ENCODE data around the gene LRIF1.

The LRIF1 gene

DNA sequence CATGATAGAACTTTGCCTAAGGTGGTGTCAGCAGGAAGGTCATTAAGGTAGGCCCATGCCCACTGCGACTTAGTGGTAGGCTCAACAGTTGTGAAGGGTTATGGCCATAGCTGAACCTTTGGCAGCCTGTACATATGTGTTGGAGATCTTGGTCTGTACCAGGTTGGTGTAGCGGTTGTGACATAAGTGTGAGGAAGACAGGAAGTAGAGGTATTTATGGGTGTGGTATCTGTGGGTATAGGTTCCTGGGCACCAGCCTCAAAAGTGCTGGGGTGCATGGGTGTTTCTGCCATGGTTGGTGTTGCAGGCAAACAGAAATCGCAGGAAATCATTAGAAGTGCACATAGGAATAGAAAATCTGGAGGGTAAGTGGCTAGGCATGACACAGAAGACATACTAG, 18.6 kb upstream of the LRIF1 start:
- TF ChIP-seq, protein P1, sequence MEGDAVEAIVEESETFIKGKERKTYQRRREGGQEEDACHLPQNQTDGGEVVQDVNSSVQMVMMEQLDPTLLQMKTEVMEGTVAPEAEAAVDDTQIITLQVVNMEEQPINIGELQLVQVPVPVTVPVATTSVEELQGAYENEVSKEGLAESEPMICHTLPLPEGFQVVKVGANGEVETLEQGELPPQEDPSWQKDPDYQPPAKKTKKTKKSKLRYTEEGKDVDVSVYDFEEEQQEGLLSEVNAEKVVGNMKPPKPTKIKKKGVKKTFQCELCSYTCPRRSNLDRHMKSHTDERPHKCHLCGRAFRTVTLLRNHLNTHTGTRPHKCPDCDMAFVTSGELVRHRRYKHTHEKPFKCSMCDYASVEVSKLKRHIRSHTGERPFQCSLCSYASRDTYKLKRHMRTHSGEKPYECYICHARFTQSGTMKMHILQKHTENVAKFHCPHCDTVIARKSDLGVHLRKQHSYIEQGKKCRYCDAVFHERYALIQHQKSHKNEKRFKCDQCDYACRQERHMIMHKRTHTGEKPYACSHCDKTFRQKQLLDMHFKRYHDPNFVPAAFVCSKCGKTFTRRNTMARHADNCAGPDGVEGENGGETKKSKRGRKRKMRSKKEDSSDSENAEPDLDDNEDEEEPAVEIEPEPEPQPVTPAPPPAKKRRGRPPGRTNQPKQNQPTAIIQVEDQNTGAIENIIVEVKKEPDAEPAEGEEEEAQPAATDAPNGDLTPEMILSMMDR (IDR thresholded peaks at IDR 0.05; ENCODE audit: insufficient read depth, low read length, poor library complexity, severe bottlenecking) = no peak
- TF ChIP-seq EZH2phosphoT487 (conservative IDR thresholded peaks at IDR 0.05; ENCODE audit: low read length) = no peak
- Histone ChIP-seq H3F3A (ENCODE audit: insufficient read depth) (no peaks in the 10 kb centered on the region), H4K20me1 (ENCODE audit: low read depth, low read length) (no peaks in the 10 kb centered on the region), H3K27ac (ENCODE audit: low read depth, low read length) (no peak overlapping the region), H2AFZ (ENCODE audit: low read depth, low read length, severe bottlenecking) (no peak overlapping the region), H3K4me2 (ENCODE audit: low read depth, low read length, poor library complexity, severe bottlenecking) (no peak overlapping the region), H3K79me2 (ENCODE audit: insufficient read depth, low read length) (no peaks in the 10 kb centered on the region), H3K36me3 (ENCODE audit: low read length) (no peaks in the 10 kb centered on the region), H3K9me3 (ENCODE audit: insufficient read depth, low read length) (0 out of 2 replicates have a peak, but pooled peaks cover 6% of the 10 kb centered on the region), H3K27me3 (ENCODE audit: low read length) (no peaks in the 10 kb centered on the region), H3K4me3 (ENCODE audit: insufficient read depth, low read length, poor library complexity, severe bottlenecking) (no peak overlapping the region), H3K9ac (ENCODE audit: low read length) (no peak overlapping the region), H3K9me2 (replicated peaks; ENCODE audit: insufficient read depth, low read length) (no peaks in the 10 kb centered on the region)

GRCh38 chr1:110979154-110979553, 15.4 kb upstream of the LRIF1 start:
- Histone ChIP-seq H3K9ac (ENCODE audit: low read length) (no peak overlapping the region), H3K27ac (ENCODE audit: low read depth, low read length) (no peak overlapping the region), H3K4me3 (ENCODE audit: insufficient read depth, low read length, poor library complexity, severe bottlenecking) (no peak overlapping the region), H3K36me3 (ENCODE audit: low read length) (no peaks in the 10 kb centered on the region), H3K79me2 (ENCODE audit: insufficient read depth, low read length) (no peaks in the 10 kb centered on the region), H3K27me3 (ENCODE audit: low read length) (no peaks in the 10 kb centered on the region), H3K9me3 (ENCODE audit: insufficient read depth, low read length) (0 out of 2 replicates have a peak, but pooled peaks cover 6% of the 10 kb centered on the region), H3K4me2 (ENCODE audit: low read depth, low read length, poor library complexity, severe bottlenecking) (no peak overlapping the region), H3F3A (ENCODE audit: insufficient read depth) (no peaks in the 10 kb centered on the region), H2AFZ (ENCODE audit: low read depth, low read length, severe bottlenecking) (no peak overlapping the region), H3K9me2 (replicated peaks; ENCODE audit: insufficient read depth, low read length) (no peaks in the 10 kb centered on the region), H4K20me1 (ENCODE audit: low read depth, low read length) (no peaks in the 10 kb centered on the region)
- TF ChIP-seq, protein P1 (IDR thresholded peaks at IDR 0.05; ENCODE audit: insufficient read depth, low read length, poor library complexity, severe bottlenecking) = no peak
- no peak for TF ChIP-seq EZH2phosphoT487 (conservative IDR thresholded peaks at IDR 0.05; ENCODE audit: low read length)

DNA sequence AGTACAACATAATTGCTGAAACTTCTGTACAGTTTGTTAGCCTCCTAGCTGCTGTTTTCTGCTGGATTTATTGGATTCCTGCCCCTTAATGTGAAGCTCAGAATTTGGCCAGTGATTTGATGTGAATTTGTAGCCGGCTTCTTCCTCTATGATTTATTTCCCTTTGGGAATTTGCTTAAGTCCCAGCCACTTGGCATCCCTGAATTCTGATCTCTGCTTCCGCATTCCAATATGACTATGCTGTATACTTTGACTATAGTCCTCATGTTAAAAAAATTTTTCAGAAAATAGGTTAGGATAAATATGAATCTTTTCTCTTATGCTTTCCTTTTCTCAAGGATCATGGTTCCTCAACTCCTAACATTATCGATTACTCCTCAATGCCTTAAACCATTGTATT, 12.4 kb upstream of the LRIF1 start:
- Histone ChIP-seq H2AFZ (ENCODE audit: low read depth, low read length, severe bottlenecking) (no peak overlapping the region), H3K4me2 (ENCODE audit: low read depth, low read length, poor library complexity, severe bottlenecking) (no peak overlapping the region), H3K9me3 (ENCODE audit: insufficient read depth, low read length) (0 out of 2 replicates have a peak, but pooled peaks cover 6% of the 10 kb centered on the region)

More for the DNA sequence above, 12.4 kb upstream of the LRIF1 start:
- no peaks in the 10 kb centered on the region for H3K36me3 ChIP-seq (ENCODE audit: low read length)
- H3F3A ChIP-seq (ENCODE audit: insufficient read depth) = no peaks in the 10 kb centered on the region
- TF ChIP-seq EZH2phosphoT487 (conservative IDR thresholded peaks at IDR 0.05; ENCODE audit: low read length) = no peak
- TF ChIP-seq, protein P1 (IDR thresholded peaks at IDR 0.05; ENCODE audit: insufficient read depth, low read length, poor library complexity, severe bottlenecking) = no peak
- no peak overlapping the region for H3K9ac ChIP-seq (ENCODE audit: low read length)
- no peaks in the 10 kb centered on the region for H3K79me2 ChIP-seq (ENCODE audit: insufficient read depth, low read length)
- H3K27ac ChIP-seq (ENCODE audit: low read depth, low read length) = no peak overlapping the region
- H3K4me3 ChIP-seq (ENCODE audit: insufficient read depth, low read length, poor library complexity, severe bottlenecking) = no peak overlapping the region
- H3K27me3 ChIP-seq (ENCODE audit: low read length) = no peaks in the 10 kb centered on the region
- no peaks in the 10 kb centered on the region for H3K9me2 ChIP-seq (replicated peaks; ENCODE audit: insufficient read depth, low read length)
- H4K20me1 ChIP-seq (ENCODE audit: low read depth, low read length) = no peaks in the 10 kb centered on the region
